ENCODE measurements around the gene FAM72C.
"Not testable (repeated sequence)": the region's sequence is repeated elsewhere in the genome, so short reads cannot be mapped to it uniquely, and the experiment has no call there.

- TF ChIP-seq EZH2 (IDR thresholded peaks at IDR 0.05); POLR2AphosphoS5 (IDR thresholded peaks at IDR 0.05; ENCODE audit: borderline replicate concordance, low read depth, low read length): not testable (repeated sequence)
Measured at GRCh38 chr1:143984721-143985473, 13.1 kb upstream of the FAM72C start.

Data from SK-N-MC (cell line).